CD4-positive, alpha-beta T cell treated with Interferon gamma for 1 hour (primary cell): Measurements from ENCODE around the gene ATP10A.

Experiments
- DNase-seq: peaks from one replicate; pipeline ENCODE4 v3.0.0-alpha.2; 2020

Gene ATP10A

GRCh38 chr15:25713736-25714537, 149.2 kb downstream of the ATP10A start:
- DNase-seq: no peak

GRCh38 chr15:25712961-25713355, 150.2 kb downstream of the ATP10A start:
- DNase-seq: no peak

GRCh38 chr15:25712192-25712960, 150.8 kb downstream of the ATP10A start:
- DNase-seq: no peak

GRCh38 chr15:25711691-25712090, 151.4 kb downstream of the ATP10A start:
- no peak for DNase-seq

- DNase-seq: no peak
These were observed 152.0 kb downstream of the ATP10A start for GRCh38 chr15:25711164-25711563.

- DNase-seq: no peak
These were observed 152.9 kb downstream of the ATP10A start for GRCh38 chr15:25710184-25710583.

GRCh38 chr15:25709437-25710159, 153.5 kb downstream of the ATP10A start:
- no peak for DNase-seq

GRCh38 chr15:25708391-25708790, 154.7 kb downstream of the ATP10A start:
- DNase-seq: no peak

- DNase-seq: no peak
These were observed 155.3 kb downstream of the ATP10A start for GRCh38 chr15:25707656-25708365.

GRCh38 chr15:25706176-25706955, 156.8 kb downstream of the ATP10A start:
- DNase-seq: no peak

GRCh38 chr15:25705433-25706115, 157.6 kb downstream of the ATP10A start:
- DNase-seq: no peak

- no peak for DNase-seq
These were observed 159.4 kb downstream of the ATP10A start for GRCh38 chr15:25703726-25704125.

GRCh38 chr15:25701721-25702465, 161.2 kb downstream of the ATP10A start:
- no peak for DNase-seq

GRCh38 chr15:25700916-25701315, 162.2 kb downstream of the ATP10A start:
- DNase-seq: no peak

GRCh38 chr15:25697586-25697985, 165.5 kb downstream of the ATP10A start:
- no peak for DNase-seq

GRCh38 chr15:25695875-25696760, 167.0 kb downstream of the ATP10A start:
- no peak for DNase-seq

GRCh38 chr15:25694823-25695312, 168.3 kb downstream of the ATP10A start:
- DNase-seq: no peak

- no peak for DNase-seq
These were observed 168.9 kb downstream of the ATP10A start for GRCh38 chr15:25694239-25694584.
